ENCODE data around the gene NRXN2.

NRXN2 gene

DNA sequence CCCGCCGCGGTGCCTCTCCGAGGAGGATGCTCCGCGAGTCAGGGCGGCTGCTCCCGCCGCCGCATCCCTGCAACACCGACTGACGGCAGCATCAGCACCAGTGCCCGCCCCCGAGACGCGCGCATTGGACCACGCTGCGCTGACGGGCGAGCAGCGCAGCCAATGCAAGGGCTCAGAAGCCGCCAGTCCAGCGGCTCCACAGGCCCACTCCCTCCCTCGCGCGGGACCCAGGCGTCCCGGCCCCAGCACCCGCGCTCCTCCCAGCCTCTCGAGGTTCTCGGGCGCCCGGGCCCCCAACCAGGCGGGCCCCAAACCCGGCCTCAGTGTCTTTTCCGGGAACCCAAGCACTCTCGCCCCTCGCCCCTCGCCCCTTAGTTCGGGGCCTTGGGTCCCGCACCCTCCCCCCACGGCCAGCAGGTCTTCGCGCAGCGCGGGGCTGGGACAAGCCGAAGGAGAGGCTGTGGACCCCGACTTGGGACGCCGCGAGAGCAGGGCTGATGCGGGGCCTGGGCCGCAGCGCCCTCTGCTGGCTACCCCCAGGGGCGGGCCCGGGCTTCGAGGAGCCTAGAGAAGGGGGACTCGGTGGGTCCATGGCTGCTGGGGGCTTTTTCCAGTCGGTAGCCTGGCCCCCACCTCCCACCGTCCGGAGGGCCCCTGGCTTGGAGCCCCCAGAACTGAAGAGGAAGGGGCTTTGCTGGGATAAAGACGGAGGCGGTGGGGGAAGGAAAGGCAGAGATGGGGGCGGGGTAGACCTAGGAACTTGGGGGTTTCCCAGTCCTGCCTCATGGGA, at the start of gene NRXN2:
Gene NRXN2, minus strand, starts transcription at position 81 of the 790 bp plus-strand sequence. CDS start 9,498 bp downstream, outside the sequence.
- peak; percentile 93 for DNase-seq

DNA sequence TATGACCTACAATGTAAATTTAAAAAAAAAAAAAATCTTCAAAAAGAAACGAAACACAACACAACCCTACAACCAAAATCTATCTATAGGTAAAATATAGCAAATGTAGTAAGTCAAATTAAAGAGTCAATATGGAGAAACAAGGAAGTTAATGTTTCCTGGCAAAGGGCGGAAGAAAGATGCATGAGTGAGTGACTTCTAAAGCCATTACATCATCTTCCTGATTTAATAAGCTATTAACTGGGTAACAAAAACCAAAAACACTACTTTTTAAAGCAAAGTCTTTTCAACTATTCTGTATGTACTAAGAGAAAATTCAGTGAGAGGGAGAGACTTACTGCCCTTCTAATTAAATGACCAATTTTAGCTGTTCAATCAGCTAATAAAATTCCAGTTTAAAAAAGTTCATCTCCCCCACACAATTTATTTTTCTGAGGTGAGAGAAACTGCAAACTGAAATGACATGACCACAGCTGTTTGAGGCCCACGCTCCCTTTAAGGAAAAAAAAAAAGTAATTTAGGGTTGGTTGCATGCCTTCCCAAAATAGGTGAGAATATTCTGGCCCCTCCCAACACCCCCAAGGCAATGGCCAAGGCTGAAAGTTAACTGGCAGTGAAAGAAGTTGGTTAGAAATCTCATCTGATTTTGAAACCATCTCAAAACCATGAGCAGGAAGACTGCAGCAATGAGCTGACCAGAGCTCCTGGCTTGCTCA, 49.5 kb upstream of the NRXN2 start:
- no peak for DNase-seq

DNA sequence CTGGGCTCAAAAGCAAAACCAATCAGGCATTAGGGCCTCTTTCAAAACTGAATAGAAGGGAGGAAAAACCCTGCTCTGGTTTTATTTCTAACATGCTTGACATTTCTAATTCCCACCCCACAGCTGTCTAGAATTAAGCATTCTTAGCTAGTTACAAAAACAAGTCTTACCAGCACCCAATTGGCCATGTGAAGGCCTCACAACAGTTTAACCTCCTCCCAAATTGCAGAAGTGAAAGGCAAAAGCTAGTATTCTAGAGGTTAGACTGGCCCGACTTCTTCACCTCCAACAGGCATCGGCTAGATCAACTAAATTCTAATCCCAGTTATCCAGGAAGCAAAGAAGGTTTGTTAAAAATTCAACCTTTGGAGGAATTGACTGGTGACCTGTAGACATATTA, 48.9 kb upstream of the NRXN2 start:
- no peak for DNase-seq

DNA sequence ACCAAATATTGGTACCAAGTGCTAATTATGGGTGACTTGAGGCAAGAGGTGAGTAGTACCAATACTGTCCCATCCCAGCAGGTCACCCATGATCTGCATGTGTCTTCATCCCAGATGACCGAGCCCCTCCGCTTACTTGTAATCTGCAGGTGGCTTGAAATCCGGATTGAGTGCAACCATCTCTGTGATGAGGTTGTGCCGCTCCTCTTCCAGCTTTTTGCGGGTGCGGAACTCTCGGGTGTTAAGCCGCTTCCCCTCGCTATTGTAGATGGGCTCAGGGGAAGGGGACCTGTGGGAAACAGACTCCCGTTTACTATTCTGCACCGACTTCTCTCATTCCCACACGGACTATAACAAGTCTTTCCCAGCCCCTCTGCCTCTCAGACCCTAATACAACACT, 47.1 kb upstream of the NRXN2 start:
- no peak for DNase-seq

- no peak for DNase-seq
Observed at GRCh38 chr11:64769283-64769682, 46.3 kb upstream of the NRXN2 start.

DNA sequence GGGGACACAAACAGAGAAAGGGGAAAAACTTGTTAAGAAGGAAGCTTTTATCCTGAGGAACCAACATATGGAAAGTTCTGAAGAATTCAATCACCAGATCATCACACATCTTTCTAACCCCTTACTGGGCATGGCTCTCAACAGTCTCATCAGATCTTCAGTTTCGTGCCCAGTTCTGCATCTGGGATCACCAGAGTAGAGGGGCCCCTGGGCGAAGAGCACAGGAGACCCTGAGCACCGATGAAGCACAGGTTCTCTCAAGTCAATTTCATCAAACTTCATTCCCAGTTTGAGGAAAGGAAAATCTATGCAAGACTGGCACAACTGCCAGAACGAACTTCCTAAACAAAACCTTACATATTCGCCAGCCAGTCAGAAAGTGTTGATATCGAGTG, 45.3 kb upstream of the NRXN2 start:
- DNase-seq: no peak

DNA sequence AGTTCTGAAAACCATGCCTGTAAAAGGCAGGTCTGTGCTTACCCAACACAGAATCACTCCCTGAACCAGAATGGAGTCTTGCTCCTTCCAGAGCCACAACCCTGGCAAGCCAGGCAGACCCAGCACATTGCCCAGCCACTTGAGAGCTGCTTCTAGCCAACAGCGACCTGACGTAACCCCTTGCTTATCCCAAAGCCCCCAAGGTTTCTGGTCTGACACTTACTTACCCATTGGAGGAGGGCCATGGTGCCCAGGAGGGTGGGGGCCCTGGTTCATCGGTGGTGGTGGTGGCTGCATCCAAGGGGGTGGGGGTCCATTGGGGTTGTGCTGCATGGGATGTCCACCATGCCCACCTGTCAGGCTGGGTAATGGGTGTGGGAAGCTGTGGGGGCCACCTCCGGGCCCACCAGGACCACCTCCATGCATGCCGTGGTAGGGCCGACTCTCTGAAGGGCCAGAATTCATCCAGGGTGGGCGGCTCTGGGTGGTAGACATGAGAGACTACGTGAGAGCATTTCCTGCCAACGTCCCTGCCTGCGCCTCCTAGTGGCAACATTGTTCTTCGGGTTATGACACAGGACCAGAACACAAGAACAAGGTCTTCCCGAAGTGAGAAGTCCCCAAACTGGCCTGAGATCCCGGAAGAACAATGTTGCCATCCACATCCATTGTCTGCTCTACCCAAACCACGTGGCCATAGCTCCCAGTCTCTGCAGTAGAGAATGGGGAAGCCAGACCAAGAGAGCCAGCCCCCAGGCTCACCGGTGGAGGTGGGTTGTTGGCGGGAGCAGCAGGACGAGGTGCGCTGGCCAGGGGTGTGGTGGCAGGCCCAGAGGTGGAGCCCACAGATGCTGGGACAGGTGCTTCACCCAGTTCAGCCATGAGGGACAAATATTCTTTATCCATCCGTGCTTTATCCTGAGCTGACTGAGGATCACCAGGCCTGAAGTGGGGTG, 44.6 kb upstream of the NRXN2 start:
- peak; percentile 90 for DNase-seq

DNA sequence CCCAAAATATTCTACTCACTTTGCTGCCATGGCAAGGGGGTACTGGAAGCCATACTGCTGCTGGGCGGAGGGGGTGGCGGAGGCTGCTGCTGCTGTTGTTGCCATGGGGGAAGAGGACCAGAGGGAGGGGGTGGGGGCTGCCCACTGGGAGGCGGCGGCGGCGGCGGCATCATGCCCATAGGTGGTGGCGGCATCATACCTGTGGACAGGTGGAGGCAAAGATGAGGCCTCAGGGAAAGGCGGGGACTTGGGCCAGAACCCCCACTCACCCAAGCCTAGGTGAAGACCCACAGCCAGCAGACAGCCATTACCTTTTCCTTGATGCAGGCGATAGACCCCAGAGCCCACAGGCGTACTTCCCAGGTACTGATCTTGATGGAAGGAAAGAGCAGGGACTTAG, 43.9 kb upstream of the NRXN2 start:
- DNase-seq: no peak

GRCh38 chr11:64765851-64766665, 43.1 kb upstream of the NRXN2 start:
- no peak for DNase-seq

DNA sequence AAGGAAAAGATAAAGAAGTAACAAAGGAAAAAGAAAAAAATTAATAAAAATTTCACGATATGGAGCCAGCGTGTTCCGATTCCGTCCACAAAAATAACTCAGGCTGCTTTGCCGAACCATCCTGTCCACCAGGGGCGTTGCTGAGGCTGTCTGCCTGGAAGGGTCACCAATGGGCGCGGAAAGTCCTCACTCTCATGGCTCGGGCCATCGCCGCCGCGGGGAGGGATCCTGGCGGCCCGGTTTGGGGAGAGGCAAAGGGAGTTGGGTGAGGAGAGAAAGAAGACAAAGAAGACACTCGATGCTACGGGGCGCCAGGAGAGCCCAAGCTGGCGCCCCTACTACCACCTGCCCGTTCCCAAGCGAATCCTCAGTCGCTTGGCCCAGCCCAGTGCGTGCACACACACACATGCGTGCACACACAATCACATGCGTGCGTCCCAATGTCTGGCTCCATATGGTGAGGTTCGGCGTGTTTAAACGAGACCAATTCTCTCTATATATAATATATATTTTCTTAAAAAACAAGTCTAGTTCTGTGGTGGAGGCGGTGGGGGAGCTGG, 42.4 kb upstream of the NRXN2 start:
- peak; percentile 27 for DNase-seq

GRCh38 chr11:64764753-64765152, 41.8 kb upstream of the NRXN2 start:
- no peak for DNase-seq

GRCh38 chr11:64764040-64764611, 41.1 kb upstream of the NRXN2 start:
- peak; percentile 28 for DNase-seq

DNA sequence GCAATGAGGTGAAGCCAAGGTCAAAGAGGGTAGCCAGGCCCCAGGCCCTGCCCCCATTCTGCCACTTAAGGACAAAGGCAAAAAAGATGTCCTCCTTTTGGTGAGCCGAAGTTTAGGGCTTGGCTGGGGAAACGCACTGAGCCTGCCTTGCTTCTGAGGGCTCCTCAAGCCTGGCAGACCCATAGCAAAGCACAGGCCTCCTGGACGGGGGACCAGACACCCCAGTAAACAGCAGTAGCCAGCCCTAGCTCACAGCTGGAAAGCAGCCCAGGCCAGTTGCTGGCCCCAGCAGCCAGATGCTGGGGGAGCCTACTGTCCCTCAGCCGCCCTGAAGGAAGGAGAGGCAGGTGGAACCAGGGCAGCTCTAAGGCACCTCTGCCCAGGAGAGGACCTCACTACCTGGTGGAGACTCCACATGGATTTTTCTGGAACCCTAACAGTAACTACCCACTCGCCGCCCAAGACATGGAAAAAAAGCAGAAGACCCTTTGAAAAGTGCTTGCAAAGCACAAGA, 40.6 kb upstream of the NRXN2 start:
- DNase-seq: no peak

GRCh38 chr11:64762674-64763525, 39.9 kb upstream of the NRXN2 start:
- peak; percentile 77 for DNase-seq

GRCh38 chr11:64762277-64762673, 39.3 kb upstream of the NRXN2 start:
- peak; percentile 28 for DNase-seq

- DNase-seq: no peak
Observed at GRCh38 chr11:64760759-64761420, 37.9 kb upstream of the NRXN2 start.

DNA sequence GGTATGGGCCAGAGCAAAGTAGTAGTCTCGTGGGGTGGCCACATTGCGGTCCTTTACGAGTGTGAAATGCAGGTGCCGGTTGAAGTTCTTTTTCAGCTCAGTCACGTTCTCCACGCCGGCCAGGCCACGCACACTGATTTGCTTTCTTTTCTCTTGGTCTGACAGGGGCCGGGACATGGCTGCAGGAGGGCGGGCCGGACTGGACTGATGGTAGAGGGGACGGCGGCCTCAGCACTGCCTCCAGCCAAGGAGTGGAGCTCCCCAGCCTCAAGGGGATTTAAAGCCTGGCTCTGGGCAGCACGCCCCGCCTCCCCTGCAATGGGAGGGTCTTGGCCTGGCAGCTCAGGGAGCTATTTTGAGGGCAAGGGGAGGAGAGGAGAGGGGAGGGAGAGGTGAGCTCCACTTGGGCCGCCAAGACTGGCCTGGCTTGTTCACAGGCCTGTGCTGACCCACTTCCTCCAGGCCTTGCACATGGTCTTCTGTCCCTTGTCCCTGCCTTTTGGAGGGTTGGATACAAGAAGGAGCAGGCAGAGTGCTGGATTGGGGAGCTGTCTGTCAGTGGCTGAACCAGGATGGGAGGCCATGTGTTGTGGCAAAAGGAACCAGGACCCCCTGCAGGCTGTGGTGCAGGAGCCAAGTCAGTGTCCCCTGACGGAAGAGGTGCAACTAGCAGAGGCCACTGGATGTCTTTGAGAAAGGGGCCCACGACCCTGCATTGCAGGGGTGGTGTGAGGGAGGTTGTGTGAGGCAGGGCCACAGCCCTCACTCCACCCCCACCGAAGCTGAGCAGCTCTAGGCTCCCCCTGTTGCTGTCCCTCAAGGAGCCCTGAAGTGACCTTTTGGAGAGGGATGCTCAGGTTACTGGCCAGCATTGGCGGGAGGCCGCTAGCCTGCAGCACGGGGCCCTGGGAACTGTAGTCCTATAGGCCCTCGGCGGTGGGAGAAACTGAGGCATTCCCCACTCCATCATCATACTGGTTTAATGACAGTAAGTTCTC, 37.0 kb upstream of the NRXN2 start, which contains the start of gene PYGM:
Gene PYGM, minus strand, starts transcription at position 253 of the 998 bp plus-strand sequence. Its CDS starts 76 bp downstream, at position 177.
- peak; percentile 85 for DNase-seq

- DNase-seq: peak; percentile 15
Observed at GRCh38 chr11:64759131-64759721, 36.2 kb upstream of the NRXN2 start.
